Lower lobe of right lung (tissue), 2 donors: ENCODE results near the gene ALPG. TPM values are rescaled to one million over a fixed set of nuclear protein-coding genes. Genes with fewer than 3 reads are reported as not detected.
"Not testable (repeated sequence)": the region's sequence is repeated elsewhere in the genome, so short reads cannot be mapped to it uniquely, and the experiment has no call there.

Experiments used
- ATAC-seq, 2 donors: fragments of 200-7000 bp; cut with Tn5 transposase; one replicate each; pipeline ENCODE4 v1.9.1; 2020 to 2022; ENCODE audit warnings: mild to moderate bottlenecking in 2 of 2, moderate library complexity in 2 of 2
- DNase-seq: peaks from one replicate; pipeline ENCODE4 v3.0.0-alpha.2; 2020
- H3K27ac ChIP-seq: fragments of 200-600 bp; one replicate; pipeline ENCODE4 v1.8.0; 2022
- H3K27me3 ChIP-seq: fragments of 200-600 bp; one replicate; pipeline ENCODE4 v1.8.0; 2022; ENCODE audit warnings: low read depth
- H3K36me3 ChIP-seq: fragments of 200-600 bp; one replicate; pipeline ENCODE4 v1.8.0; 2022; ENCODE audit warnings: mild to moderate bottlenecking
- H3K4me1 ChIP-seq: fragments of 200-600 bp; one replicate; pipeline ENCODE4 v1.8.0; 2022
- H3K4me3 ChIP-seq: fragments of 200-600 bp; one replicate; pipeline ENCODE4 v1.8.0; 2022; ENCODE audit warnings: mild to moderate bottlenecking
- H3K9me3 ChIP-seq: fragments of 200-600 bp; one replicate; pipeline ENCODE4 v1.8.0; 2022
- CTCF ChIP-seq: fragments of 200-600 bp; IDR thresholded peaks from one replicate; pipeline ENCODE4 v1.8.0; 2022; ENCODE audit warnings: antibody characterized with exemption, mild to moderate bottlenecking
- intact Hi-C: fragments of 100-400 bp; cut with DNase I; formaldehyde crosslinking; loops from one replicate; pipeline ENCODE4 v1.11.0; 2022
- total RNA-seq: library from RNA; stranded (reverse); fragmentation: NEBNext Ultra II Directional; extraction: Animal tissue kit (Norgen Biotek cat#: 25700); gene quantifications from one replicate; pipeline ENCODE4 v1.2.1, GENCODE V29; 2021
- donor health status: DM: no; HTN: yes; CAD: no; lungs with severe emphysema.

ALPG gene
- total RNA-seq, 1 donor from 2014 or later = 0.53 TPM

- Histone ChIP-seq H3K36me3 (no peaks in the 10 kb centered on the region), H3K4me1 (peaks cover 1% of the 10 kb centered on the region), H3K27me3 (no peaks in the 10 kb centered on the region), H3K27ac (no peak overlapping the region), H3K4me3 (no peak overlapping the region), H3K9me3 (no peaks in the 10 kb centered on the region)
- no peak for ATAC-seq
- intact Hi-C loops = no loop called here
- no peak for TF ChIP-seq CTCF
- DNase-seq = peak; percentile 29
Observed at GRCh38 chr2:232369126-232369951, 37.3 kb upstream of the ALPG start.

GRCh38 chr2:232370007-232370406, 36.6 kb upstream of the ALPG start:
- H3K36me3 ChIP-seq, intact Hi-C loops, H3K27me3 ChIP-seq, H3K4me3 ChIP-seq, H3K27ac ChIP-seq, ATAC-seq, H3K9me3 ChIP-seq, H3K4me1 ChIP-seq: not testable (repeated sequence)
- DNase-seq = peak; percentile 14

GRCh38 chr2:232372231-232373208, 34.1 kb upstream of the ALPG start:
- H3K4me1 ChIP-seq = no peaks in the 10 kb centered on the region
- DNase-seq (peak; percentile 12), ATAC-seq (no peak)
- no peak for TF ChIP-seq CTCF
- H3K27me3 ChIP-seq = no peaks in the 10 kb centered on the region
- no peaks in the 10 kb centered on the region for H3K9me3 ChIP-seq
- H3K27ac ChIP-seq = no peak overlapping the region
- intact Hi-C loops = no loop called here
- no peak overlapping the region for H3K4me3 ChIP-seq
- no peaks in the 10 kb centered on the region for H3K36me3 ChIP-seq

GRCh38 chr2:232374356-232374755, 32.3 kb upstream of the ALPG start:
- Histone ChIP-seq H3K4me1 (no peaks in the 10 kb centered on the region), H3K27me3 (no peaks in the 10 kb centered on the region), H3K36me3 (no peaks in the 10 kb centered on the region), H3K4me3 (no peak overlapping the region), H3K27ac (no peak overlapping the region), H3K9me3 (no peaks in the 10 kb centered on the region)
- DNase-seq (no peak), ATAC-seq (no peak)
- intact Hi-C loops = no loop called here
- TF ChIP-seq CTCF = no peak

- DNase-seq = peak; percentile 1
- intact Hi-C loops = no loop called here
- no peak overlapping the region for H3K4me3 ChIP-seq
Observed at GRCh38 chr2:232375164-232375563, 31.5 kb upstream of the ALPG start.

More at GRCh38 chr2:232375164-232375563, 31.5 kb upstream of the ALPG start:
- Histone ChIP-seq H3K36me3 (no peaks in the 10 kb centered on the region), H3K27ac (no peak overlapping the region), H3K9me3 (no peaks in the 10 kb centered on the region), H3K4me1 (no peaks in the 10 kb centered on the region), H3K27me3 (no peaks in the 10 kb centered on the region)
- TF ChIP-seq CTCF = no peak
- no peak for ATAC-seq
